Stimulated activated CD8-positive, alpha-beta memory T cell treated with anti-CD3 and anti-CD28 coated beads, Interleukin-7, amount 100 ng/mL, for 24 hours (primary cell): ENCODE data around the gene GALK1.
"Not testable (repeated sequence)": the region's sequence is repeated elsewhere in the genome, so short reads cannot be mapped to it uniquely, and the experiment has no call there.

Experiments used
- DNase-seq: peaks from one replicate; pipeline ENCODE4 v3.0.0-alpha.2; 2020; ENCODE audit warnings: low read depth

GALK1 gene

DNA sequence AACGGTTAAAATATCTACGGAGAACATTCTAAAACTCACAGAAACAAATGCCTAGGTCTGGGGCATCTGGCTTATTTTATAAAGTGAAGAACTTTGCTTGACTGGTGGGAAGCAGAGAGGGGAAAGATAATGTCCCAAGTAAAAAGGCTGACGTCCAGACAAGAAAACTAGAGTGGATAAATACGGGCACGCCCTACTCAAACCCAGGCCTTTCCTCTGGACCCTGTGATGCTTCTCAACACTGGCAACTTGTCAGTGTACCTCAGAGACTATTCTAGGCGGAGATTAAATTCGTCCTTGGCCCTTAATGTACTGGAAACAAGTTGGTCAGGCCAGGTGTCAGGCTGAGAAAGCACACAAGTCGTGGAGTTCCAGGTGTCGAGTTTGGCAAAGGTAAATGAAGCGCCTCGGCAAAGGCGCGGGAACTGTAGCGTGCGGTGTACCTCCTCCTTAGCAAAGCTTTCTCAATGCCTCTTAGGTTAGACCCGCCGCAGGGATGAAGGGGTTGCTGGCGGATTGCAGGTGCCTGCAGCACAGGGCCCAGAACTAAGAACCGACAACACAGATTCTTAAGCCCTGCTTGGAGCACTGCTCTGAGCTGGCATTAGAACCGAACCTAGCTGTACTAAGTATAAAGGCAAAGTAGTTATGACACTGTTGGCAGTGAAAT is 18.9 kb upstream of the GALK1 start:
- DNase-seq, result no peak

DNA sequence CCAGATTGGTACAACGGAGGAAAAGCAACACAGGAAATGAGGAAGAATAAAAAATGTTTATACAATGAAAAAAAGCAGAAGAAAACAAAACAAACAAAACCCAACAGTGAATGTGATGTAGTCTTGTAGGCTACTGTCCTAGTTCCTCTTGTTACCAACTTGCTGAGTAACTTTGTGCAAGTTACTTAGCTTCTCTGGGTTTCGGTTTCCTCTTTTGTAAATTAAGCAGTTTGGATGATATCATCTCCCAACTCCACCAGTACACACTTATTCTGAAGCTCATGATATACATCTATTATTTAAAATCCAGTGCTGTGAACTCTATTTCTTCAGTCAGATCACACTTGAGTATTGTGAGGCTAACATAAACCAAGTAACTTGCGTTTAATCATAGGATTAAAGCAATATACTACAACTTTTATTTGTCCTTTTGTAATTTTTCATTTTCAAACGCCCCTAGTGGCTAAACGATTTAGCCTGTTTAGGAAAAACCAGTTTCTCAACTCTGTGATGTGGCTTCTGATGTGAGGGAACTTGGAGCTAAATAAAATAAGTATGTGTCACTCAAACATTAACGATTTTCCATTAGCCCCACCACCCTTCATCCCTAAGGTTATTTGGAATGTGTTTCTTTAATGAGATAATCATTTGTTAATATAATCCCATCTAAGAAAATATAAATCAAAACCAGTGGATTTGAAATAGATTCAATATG is 18.2 kb upstream of the GALK1 start:
- DNase-seq, result no peak

DNA sequence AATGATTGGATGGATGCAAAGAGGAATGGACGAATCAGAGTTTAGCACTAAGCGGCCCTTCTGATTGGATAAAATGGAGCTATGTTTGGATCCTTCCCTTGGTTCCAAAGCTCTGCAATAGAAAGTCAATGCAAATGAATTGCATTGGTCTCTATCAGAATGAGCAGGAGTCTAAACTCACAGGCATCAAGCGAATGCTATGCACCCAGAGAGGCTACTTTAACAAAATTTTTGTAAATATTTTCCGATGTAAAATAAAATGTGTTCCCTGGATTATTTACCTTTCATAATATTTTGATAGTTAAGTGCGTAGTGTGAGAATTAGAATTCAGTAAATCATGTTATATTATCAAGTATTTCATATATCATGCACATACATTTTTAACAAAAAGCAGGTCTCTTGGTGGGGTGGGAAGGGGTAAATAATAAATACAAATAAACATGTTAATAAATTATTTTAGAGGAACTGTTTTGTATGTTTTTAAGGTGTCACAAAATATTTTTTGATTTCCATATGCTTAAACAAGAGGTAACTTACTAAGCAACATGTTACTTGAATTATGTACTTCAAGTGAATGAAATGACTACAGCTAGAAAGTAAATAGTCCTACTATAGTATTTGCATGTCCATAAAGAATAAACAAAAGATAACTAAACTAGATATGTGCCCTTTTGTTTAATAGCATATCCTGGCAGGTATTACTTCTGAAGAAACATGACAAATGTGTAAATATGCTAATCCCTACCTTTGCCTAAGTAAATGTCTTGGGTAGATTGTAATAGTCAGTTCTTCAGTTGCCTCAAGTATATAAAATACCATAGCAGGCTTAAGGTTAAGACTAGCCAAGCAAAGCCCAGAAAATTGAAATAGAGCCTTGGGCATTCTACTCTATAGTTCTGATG is 15.2 kb upstream of the GALK1 start:
- DNase-seq, result no peak

DNA sequence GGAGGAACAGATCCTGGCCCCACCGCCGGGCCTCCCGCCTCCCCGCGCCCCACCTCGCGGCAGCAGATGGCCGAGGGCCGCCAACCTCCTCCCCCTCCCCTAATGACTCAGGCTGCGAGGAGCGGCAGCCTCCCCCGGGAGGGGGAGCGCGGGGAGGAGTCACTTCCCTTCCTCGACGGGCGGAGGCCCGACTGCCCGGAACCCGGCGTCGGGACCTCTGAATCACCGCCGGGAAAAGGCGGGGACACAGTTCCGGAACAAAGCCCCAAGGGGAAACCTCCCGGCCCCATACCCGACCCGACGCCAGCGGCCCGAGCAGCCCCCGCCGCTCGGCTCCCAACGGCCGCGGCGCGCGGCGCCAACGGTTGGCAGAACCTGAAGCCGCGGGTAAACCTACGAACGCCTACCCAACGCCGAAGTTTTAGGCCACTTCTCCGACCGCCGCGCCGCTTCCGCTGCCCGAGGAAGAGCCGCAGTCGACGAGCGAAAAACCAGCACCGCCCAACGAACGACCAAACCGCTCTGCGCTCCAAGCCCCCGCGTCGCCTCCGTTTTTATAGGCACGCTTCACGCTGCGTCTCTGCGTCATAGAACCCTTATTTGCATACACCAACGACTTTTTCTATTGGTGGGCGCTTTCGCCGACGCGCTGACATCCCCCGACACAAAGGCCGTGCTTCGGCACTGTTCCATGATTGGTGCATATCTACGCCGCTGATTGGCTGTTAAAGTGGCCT is 14.4 kb upstream of the GALK1 start:
- peak; percentile 76 for DNase-seq

DNA sequence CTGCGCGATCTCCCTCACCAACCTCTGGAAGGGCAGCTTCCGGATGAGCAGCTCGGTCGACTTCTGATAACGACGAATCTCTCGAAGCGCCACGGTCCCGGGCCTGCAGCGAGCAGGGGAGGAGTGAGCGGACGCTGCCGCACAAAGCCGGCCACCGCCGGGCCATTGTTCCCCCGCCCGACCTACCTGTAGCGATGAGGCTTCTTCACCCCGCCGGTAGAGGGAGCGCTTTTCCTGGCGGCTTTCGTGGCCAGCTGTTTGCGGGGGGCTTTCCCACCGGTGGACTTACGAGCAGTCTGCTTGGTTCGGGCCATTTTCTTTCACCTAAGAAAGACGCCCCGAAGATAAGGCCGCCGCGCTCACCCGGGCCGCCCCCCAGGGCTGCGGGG is 13.9 kb upstream of the GALK1 start:
- no peak for DNase-seq

DNA sequence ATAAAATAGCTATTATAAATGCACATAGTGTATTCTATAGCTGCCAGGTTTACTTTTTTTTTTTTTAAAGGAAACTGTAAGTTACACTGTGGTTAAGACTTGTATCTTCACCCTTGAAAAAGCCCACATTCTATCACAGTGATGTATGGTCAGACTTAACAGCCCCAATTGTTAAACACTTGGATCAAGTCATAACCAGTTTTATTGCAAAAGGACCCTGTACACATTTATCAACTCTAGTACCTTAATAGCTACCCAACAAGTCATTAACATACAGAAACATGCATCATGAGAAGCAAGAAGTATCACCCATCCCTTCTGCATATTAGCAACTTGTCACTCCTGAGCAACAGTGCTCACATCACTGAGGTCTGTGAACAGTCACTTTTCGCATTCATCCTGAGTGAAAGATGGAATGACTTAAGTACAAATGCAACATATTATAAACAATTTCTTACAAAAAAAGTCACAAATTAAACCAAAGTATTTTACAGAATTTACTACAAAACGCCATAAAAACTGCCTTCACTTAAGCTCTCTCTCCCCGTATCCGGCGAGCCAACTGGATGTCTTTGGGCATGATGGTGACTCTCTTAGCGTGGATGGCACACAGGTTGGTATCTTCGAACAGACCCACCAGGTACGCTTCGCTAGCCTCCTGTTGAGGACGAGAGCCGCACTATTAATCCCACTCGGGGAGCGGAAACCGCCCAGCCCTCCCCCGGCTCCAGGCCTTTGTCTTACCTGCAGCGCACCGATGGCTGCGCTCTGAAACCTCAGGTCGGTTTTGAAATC is 13.3 kb upstream of the GALK1 start:
- DNase-seq, result not testable (repeated sequence)

DNA sequence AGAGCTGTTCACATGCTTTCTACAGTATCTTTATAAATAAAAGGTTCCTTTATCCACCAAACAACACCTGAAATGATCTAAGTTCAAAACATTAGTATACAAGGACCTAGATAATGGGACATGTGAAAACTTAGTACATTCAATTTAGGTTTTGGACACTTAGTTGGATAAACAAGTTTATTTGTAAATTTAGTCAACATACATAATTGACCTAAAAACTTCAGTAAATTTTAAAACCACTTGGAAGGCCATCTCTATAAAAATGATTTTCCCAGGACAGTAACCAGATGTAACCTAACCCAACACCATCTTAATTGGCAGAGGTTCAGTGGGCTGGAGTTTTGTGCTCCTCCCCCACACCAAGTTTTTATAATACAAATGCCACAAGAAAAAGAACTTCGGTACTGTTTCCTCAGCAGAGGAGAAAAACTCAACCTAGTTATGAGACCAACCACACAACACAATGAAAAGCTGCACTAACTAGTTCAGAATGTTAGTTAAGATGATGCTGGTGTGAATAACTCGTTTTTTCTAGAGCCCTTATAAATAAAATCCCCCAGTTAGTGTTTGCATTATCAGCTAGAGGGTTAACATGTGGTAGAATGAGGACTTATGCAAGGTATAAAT is 12.4 kb upstream of the GALK1 start:
- no peak for DNase-seq

DNA sequence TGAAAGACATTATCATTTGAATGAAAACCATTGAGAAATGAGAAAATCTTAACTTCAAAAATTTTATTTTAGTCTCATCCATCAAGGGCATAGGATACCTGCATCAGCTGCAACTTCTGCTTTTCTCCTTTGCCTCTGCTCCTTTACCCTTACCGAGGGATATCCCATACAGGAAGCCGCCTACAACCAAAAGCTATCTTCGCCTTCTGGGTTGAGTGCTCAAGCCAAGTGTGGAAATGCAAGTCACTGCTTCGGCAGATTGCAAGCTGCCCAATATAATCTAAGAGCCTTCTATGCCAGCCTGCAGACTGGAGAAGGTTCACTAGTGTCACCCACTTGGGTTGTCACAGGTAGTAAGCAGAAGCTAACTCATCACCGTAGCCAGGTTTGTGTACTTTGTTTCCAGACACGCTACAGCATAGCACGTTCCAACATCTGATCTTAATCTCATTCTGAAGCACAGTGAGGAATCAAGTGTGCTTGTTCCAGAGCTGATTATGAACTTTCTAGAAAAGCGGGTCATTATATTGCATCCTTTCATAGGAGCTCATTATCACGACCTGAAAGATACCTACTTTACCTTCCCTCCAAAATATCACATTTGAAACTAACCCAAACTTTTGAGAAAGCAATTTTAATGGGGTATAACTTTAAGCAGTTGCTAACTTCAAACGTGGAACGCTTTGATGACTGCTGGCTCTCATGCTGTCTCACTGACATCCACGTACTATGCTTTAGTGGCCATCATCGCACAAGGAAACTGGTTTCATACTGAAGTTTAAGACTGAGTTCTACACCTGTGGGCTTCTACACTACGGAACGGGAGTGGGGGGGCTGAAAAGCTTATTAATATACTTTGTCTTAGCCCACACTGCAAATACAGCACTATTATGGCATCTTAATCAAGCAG is 11.6 kb upstream of the GALK1 start:
- DNase-seq, result no peak

DNA sequence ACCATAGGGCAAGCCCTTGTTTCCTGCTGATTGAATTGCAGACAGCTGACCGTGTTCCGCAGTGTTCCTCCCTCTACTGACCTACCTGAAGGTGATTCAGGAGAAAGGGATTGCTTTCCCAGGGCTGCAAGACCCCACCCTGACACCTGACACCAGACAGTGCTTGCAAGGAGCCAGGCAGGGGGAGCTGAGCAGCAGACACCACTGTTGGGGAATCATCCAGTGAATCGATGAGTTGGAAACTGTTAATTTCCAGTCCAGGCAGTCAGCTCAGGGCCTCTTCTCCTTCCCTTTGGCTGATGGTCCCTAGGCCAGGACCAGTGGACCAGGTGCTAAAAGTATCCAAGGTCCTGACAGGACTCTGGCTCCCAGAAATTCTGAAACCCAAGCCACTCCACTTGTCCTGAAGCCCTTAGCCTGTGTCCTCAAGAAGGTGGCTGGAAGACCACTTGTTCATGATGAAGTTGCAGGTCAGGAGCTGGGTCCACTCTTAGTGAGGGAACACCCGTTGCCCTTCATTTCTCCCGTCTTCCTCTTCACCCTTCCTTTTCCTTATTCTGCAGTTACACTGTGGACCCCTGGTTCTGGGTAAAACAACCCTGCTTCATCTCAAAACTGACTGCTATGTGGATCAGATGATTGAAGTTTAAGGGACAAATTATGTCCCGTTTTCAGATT is 10.1 kb upstream of the GALK1 start:
- DNase-seq, result no peak

DNA sequence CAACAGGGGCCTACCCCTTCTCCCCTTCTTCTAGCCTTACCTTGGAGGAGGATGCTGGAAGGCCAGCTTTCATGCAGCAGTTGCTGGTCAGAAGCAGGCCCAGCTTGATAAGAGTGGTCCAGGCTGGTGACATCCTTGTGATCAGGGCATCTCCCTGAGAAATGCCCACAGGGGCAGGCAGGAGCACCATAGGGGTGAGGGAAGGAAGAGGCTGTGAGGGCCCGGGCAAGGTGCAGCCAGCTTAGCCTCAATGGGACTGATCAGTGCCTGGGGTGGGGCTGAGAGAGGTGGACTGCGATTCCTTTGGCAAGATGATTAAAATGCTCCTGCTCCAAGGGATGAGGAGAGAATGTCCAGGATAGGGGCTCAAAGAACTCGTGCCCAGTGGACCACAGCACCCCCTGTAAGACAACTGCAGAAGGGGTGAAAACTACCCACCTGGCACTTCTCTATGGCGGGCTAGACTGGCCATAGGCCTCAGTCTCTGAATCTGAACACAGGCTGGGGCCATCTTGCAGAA is 9.5 kb upstream of the GALK1 start:
- DNase-seq, result no peak

DNA sequence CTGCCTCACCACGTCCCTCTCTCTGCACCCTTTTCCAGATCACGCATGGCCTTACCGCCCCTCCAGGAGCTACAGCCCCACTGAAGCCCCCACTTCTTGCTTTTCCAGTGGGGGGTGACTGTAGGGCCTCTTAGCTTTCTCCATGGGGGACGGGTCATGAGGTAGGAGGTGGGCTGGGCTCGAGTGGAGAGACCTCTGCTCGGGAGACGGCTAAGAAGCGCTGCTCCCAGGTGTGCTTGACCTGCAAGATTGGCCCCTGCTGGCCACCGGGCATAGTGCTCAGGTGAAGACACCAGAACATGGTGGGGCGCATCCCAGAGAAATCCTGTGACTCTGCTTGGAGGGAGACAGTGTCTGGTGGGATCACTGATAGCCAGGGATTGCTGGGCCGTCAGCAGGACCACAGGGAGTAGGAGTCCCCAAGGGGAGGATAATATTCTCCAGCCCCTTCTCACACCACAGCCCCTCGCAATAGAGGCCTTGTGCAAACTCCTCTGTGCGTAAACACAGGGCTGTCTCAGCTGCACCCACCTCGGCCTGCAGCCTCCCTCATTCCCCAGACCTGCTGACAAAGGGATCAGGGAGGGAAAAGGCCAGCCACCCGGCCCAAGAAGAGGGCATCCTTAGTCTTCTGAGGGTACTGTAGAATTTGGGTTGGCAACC is 8.9 kb upstream of the GALK1 start:
- no peak for DNase-seq

DNA sequence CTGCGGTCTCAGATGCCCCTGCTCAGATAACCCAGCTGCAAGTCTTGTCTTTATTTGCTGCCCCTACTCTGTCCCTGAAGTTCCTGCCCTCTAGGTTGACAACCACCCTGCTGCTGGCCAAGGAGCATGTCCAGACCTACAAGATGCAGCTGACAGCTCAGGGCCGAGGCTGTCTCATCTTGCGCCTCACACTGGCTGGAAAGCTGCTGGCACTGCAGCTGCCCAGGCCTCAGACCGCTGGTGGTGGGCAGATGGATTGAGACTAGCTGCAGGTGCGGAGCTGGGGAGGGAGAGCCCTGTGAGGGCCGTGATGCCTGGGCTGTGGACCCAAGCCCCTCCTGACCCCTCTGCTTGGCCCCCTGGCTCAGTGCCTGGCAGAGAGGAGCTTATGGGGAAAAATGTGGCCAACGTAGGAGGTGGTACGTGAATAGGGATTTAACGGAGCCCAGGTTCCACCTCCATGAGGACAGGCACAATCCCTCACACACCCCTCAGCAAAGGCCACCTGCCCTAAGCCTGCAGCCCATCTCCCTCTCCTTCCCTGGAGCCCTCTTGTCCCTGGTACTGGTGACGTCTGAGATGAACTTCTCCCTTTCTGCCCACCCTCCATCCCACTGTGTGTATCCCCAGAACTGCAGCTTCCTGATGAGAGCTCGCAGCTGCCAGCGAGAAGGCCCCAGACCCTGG is 8.3 kb upstream of the GALK1 start:
- DNase-seq, result no peak

DNA sequence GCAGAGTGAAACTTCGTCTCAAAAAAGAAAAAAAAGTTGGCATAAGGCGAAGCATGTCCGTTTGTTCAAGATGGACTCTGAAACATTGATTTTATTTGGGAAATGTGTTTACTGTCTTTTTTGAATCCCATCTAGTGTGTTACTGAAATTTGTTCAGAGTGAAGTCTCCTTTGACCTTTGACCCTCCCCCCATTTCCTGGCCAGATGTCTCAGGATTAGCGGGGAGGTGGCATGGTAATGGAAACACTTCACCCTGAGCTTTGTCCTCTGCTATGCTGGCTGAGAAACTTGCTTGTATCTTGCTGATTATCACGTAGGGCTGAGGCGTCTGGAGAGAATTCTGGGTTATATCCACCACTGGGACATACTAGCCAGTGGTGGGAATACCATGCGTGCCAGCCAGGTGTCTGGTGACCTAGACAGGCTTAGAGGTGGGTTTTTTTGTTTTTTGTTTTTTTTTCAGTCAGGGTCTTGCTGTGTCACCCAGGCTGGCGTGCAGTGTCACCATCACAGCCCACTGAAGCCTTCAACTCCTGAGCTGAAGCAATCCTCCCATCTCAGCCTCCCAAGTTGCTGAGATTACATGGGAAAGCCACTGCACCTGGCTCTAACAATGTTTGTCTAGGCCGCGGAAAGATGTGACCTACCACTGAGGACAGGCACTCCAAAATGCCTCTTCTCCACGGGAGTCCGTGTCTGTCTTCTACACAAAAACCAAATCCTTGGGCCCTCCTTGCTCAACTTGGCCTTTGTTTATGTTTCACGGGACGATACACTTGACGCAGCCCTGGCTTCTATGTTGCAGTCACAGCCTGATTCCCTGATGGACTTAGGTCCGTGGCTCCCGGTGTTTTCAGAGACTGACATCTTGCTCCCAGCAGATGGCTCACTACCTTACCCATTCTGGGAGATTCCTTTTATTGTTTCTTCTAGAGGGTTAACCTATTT is 6.6 kb upstream of the GALK1 start:
- DNase-seq, result no peak

DNA sequence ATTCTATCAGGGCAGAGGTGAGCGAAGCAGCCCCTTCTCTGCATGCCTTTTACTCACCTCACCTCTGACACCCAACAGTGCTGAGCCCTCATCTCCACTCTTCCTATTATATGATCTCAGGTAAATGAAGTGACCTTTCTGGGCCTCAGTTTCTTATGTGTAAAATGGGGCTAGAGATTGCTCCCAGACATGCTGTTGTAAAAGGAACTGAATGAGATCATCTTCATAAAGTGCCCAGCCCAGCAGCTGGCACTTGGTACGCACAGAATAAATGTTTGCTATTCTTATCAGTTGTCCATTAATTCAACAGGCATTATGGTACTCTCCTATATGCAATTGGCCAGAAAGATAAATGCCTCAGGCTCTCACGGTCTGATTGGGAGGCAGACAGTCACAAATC is 4.5 kb upstream of the GALK1 start:
- no peak for DNase-seq

DNA sequence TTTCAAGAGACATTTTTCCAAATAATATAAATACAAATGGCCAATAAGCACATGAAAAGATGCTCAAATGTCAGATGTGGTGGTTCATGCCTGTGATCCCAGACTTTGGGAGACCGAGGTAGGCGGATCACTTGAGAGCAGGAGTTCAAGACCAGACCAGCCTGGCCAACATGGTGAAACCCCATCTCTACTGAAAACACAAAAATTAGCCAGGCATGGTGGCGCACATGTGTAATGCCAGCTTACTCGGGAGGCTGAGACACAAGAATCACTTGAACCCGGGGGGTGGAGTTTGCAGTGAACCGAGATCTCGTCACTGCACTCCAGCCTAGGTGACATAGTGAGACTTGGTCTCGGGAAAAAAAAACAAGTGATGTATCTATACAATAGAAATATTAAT is 2.9 kb upstream of the GALK1 start:
- DNase-seq, result no peak

DNA sequence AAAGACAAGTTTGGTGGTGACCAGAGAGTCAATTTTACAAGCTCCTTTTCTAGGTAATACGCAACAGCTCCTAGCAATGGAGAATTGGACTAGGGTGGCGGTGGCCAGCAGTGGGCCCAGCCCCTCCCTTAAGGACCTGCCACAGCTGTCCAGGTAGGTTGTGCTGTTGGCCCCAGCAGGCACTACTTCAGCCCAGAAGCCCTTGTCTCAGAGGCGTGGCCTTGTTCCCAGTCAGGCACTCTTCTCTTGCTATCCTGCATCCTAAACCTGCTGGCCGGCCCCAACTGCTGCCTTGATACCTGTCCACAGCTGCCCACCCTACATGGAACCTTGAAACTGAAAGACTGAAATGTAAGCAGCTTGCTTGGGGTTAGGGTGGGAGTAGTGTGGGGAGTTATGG is 989 bp upstream of the GALK1 start:
- DNase-seq, result no peak

DNA sequence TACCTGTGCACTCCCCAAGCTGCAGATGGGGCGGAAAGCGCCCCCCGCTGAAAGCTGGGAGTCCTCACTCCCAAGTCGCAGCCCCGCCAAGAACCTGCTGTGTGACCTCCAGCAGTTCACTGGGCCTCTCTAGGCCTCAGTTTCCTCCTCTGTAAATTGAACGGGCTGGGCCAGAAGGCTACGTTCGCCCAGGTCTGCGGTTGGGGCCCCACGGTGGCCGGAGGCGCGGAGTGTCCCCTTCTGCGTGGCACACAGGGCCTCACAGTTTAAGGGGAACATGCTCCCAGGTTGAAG is 628 bp downstream of the GALK1 start:
- no peak for DNase-seq
